Cardiac muscle cell (in vitro differentiated cells and primary cell): ENCODE data around the gene SEPTIN5. TPM values are rescaled to one million over a fixed set of nuclear protein-coding genes. Genes with fewer than 3 reads are reported as not detected.

Experiments used
- DNase-seq, 2 donors: peaks; one replicate each; pipeline versions ENCODE4 v3.0.0 to v3.0.0-alpha.2; 2010 to 2017; ENCODE audit warnings: low read depth in 1 of 2, low spot score in 1 of 2
- H3K27ac ChIP-seq: fragments of 200-600 bp; sonication (generic); 2 replicates; pipeline ENCODE4 v1.5.1; 2016
- H3K27me3 ChIP-seq: fragments of 200-600 bp; sonication (generic); 2 replicates; pipeline ENCODE4 v1.6.0; 2016; ENCODE audit warnings: control low read depth
- H3K36me3 ChIP-seq: fragments of 200-600 bp; sonication (generic); 2 replicates; pipeline ENCODE4 v1.5.1; 2016; ENCODE audit warnings: control low read depth
- H3K4me1 ChIP-seq: fragments of 200-600 bp; sonication (generic); 2 replicates; pipeline ENCODE4 v1.8.1; 2017; ENCODE audit warnings: low read depth, mild to moderate bottlenecking, mixed run types
- H3K4me3 ChIP-seq: fragments of 200-600 bp; sonication (generic); 2 replicates; pipeline ENCODE4 v1.5.1; 2016; ENCODE audit warnings: mild to moderate bottlenecking
- H3K9me3 ChIP-seq: fragments of 200-600 bp; sonication (generic); 2 replicates; pipeline ENCODE4 v1.5.1; 2017; ENCODE audit warnings: low read depth, mild to moderate bottlenecking, control low read depth
- CTCF ChIP-seq: IDR thresholded peaks from 2 replicates; pipeline ENCODE4 v1.5.1; 2012; ENCODE audit warnings: low read depth, mild to moderate bottlenecking, low read length
- polyA plus RNA-seq: library from polyadenylated mRNA; unstranded; fragments of >200 nt; fragmentation: Nextera tagmentation; extraction: Ambion mirVana; gene quantifications from 2 replicates; pipeline ENCODE4 v1.2.1, GENCODE V29; 2016
- total RNA-seq: library from RNA; depleted of rRNA; stranded (reverse); fragments of >200 nt; gene quantifications from 2 replicates; pipeline ENCODE4 v1.2.3, GENCODE V29; 2016

The SEPTIN5 gene
- total RNA-seq (165 and 303 TPM in 2 replicates), polyA plus RNA-seq (129 and 260 TPM in 2 replicates)

GRCh38 chr22:19714312-19715187 lies at the start of gene SEPTIN5:
SEPTIN5 (plus strand) TSS chr22:19714503; CDS start chr22:19714589, 86 bp downstream.
- no peak for TF ChIP-seq CTCF
- Histone ChIP-seq H3K27ac (no peak within 1 kb of the TSS), H3K9me3 (no peaks in the 10 kb centered on the region), H3K27me3 (peaks cover 39% of the 10 kb centered on the region), H3K36me3 (no peaks in the 10 kb centered on the region), H3K4me3 (peak within 1 kb of the TSS; percentile 56), H3K4me1 (peaks cover 6% of the 10 kb centered on the region)
- peak in 1 of 2 donors; percentile 33 for DNase-seq

GRCh38 chr22:19664951-19665783 lies 49.1 kb upstream of the SEPTIN5 start:
- no peak for TF ChIP-seq CTCF

GRCh38 chr22:19665784-19666672 lies 48.3 kb upstream of the SEPTIN5 start:
- Histone ChIP-seq H3K27me3 (no peaks in the 10 kb centered on the region), H3K27ac (no peak overlapping the region), H3K9me3 (no peaks in the 10 kb centered on the region), H3K4me1 (no peaks in the 10 kb centered on the region), H3K4me3 (no peak overlapping the region), H3K36me3 (no peaks in the 10 kb centered on the region)
- no peak for DNase-seq
- TF ChIP-seq CTCF: no peak

More at GRCh38 chr22:19664951-19665783, 49.1 kb upstream of the SEPTIN5 start:
- no peak for DNase-seq
- Histone ChIP-seq H3K27ac (no peak overlapping the region), H3K4me3 (no peak overlapping the region), H3K36me3 (no peaks in the 10 kb centered on the region), H3K27me3 (no peaks in the 10 kb centered on the region), H3K4me1 (no peaks in the 10 kb centered on the region), H3K9me3 (no peaks in the 10 kb centered on the region)

- H3K27me3 ChIP-seq: no peaks in the 10 kb centered on the region
- no peak overlapping the region for H3K4me3 ChIP-seq
- DNase-seq: peak in 1 of 2 donors; percentile 53
- H3K4me1 ChIP-seq: no peaks in the 10 kb centered on the region
- H3K9me3 ChIP-seq: no peaks in the 10 kb centered on the region
- no peak overlapping the region for H3K27ac ChIP-seq
- no peak for TF ChIP-seq CTCF
- no peaks in the 10 kb centered on the region for H3K36me3 ChIP-seq
Measured at GRCh38 chr22:19666673-19667593, 47.4 kb upstream of the SEPTIN5 start.
